HepG2 (cell line): ENCODE measurements around the gene STK4. TPM values are rescaled to one million over a fixed set of nuclear protein-coding genes. Genes with fewer than 3 reads are reported as not detected.

ENCODE experiments used
- ATAC-seq: fragments of 200-7000 bp; cut with Tn5 transposase; 3 replicates; pipeline ENCODE4 v1.9.1; 2020; ENCODE audit warnings: mild to moderate bottlenecking, moderate library complexity
- BruUV-seq: library from RNA; stranded (reverse); fragments of 400-500 nt; replicated peaks from 2 replicates; lab custom pipeline; 2021; lab: Mats Ljungman, UMichigan
- CTCF ChIA-PET: fragments of 300-600 bp; formaldehyde crosslinking; extraction: SDS; loops from one replicate; lab custom pipeline; 2021; ENCODE audit warnings: low total read pairs, inconsistent platforms, low intra/inter-chr PET ratio; lab: Yijun Ruan, JAX
- POLR2A ChIA-PET: fragments of 350-600 bp; sonication (Branson Sonifier 250); formaldehyde crosslinking; loops from one replicate; lab custom pipeline; 2020; ENCODE audit warnings: antibody characterized with exemption, inconsistent platforms; lab: Yijun Ruan, JAX
- DNase-seq: peaks from one replicate; pipeline ENCODE4 v3.0.0-alpha.2; 2015; ENCODE audit warnings: low spot score
- FAIRE-seq: peaks from 3 replicates; lab custom pipeline; 2011; peaks lifted over from hg19 to GRCh38; lab: Jason Lieb, UNC
- H2AFZ ChIP-seq: one replicate; pipeline ENCODE4 v1.6.1; 2011; ENCODE audit warnings: low read length, inconsistent platforms
- H3K27ac ChIP-seq: fragments of 300-600 bp; 3 replicates; pipeline ENCODE4 v1.8.0; 2011; ENCODE audit warnings: mixed run types, mild to moderate bottlenecking, mixed read lengths, low read length, inconsistent platforms; ENCODE audit not compliant: insufficient read depth; ENCODE audit errors: extremely low read length
- H3K27me3 ChIP-seq, 2 experiments: fragments of 200-600 bp in 1 of 2; 2 replicates in 1 of 2; 3 replicates in 1 of 2; pipeline versions ENCODE4 v1.6.0 to v1.8.0; 2011; ENCODE audit warnings: low read length in 2 of 2, mild to moderate bottlenecking in 2 of 2, moderate library complexity in 2 of 2, inconsistent platforms in 1 of 2; ENCODE audit not compliant: insufficient read depth in 2 of 2, control insufficient read depth in 1 of 2
- H3K36me3 ChIP-seq, 2 experiments: fragments of 200-600 bp in 1 of 2; replicated peaks in 1 of 2; 2 replicates in 1 of 2; 3 replicates in 1 of 2; pipeline versions ENCODE4 v1.5.1 to v1.8.0; 2011; ENCODE audit warnings: low read length in 2 of 2, inconsistent platforms in 1 of 2; ENCODE audit not compliant: insufficient read depth in 2 of 2, control insufficient read depth in 1 of 2
- H3K4me1 ChIP-seq: 2 replicates; pipeline ENCODE4 v1.5.1; 2012; ENCODE audit warnings: low read length, inconsistent platforms; ENCODE audit not compliant: insufficient read depth
- H3K4me2 ChIP-seq: 2 replicates; pipeline ENCODE4 v1.6.0; 2011; ENCODE audit warnings: low read depth, low read length, inconsistent platforms
- H3K4me3 ChIP-seq, 3 experiments: fragments of 200-600 bp in 1 of 3; sonication (generic), shearing (Covaris generic) in 1 of 3; replicated peaks in 1 of 3; 2 replicates each; pipeline ENCODE4 v1.5.1; 2011 to 2016; ENCODE audit warnings: low read length in 3 of 3, inconsistent platforms in 2 of 3, low read depth in 2 of 3, mild to moderate bottlenecking in 2 of 3, control low read depth in 1 of 3, mixed read lengths in 1 of 3; ENCODE audit not compliant: insufficient read depth in 1 of 3
- H3K79me2 ChIP-seq: one replicate; pipeline ENCODE4 v1.6.1; 2011; ENCODE audit warnings: low read length, inconsistent platforms; ENCODE audit not compliant: insufficient read depth
- H3K9ac ChIP-seq: 2 replicates; pipeline ENCODE4 v1.6.0; 2011; ENCODE audit warnings: mild to moderate bottlenecking, low read depth, low read length, inconsistent platforms; ENCODE audit not compliant: insufficient read depth
- H3K9me3 ChIP-seq: 2 replicates; pipeline ENCODE4 v1.5.1; 2012; ENCODE audit warnings: mild to moderate bottlenecking, low read length
- H4K20me1 ChIP-seq: 2 replicates; pipeline ENCODE4 v1.6.0; 2011; ENCODE audit warnings: inconsistent platforms, mild to moderate bottlenecking, low read length, moderate library complexity; ENCODE audit not compliant: insufficient read depth
- AHR ChIP-seq: IDR thresholded peaks from 2 replicates; pipeline ENCODE4 v1.6.1; 2018; ENCODE audit warnings: missing genetic modification reagents, missing compliant biosample characterization
- ELF3 ChIP-seq: IDR thresholded peaks from 2 replicates; pipeline ENCODE4 v1.6.1; 2016; ENCODE audit warnings: missing genetic modification reagents, missing compliant biosample characterization
- ESRRA ChIP-seq: sonication (generic); formaldehyde crosslinking; IDR thresholded peaks from 2 replicates; pipeline ENCODE4 v1.5.1; 2020; ENCODE audit warnings: mild to moderate bottlenecking, low read depth, missing genetic modification reagents
- HES4 ChIP-seq: sonication (generic); formaldehyde crosslinking; IDR thresholded peaks from 2 replicates; pipeline ENCODE4 v1.9.0; 2021; ENCODE audit warnings: mild to moderate bottlenecking, missing genetic modification reagents, borderline replicate concordance
- HNRNPH1 ChIP-seq: fragments of 200-400 bp; formaldehyde crosslinking; optimal IDR thresholded peaks from 2 replicates; pipeline ENCODE3; 2017; ENCODE audit warnings: mild to moderate bottlenecking, low read depth, low read length
- MAFG ChIP-seq: sonication (generic); formaldehyde crosslinking; IDR thresholded peaks from 2 replicates; pipeline ENCODE4 v1.5.1; 2020; ENCODE audit warnings: mild to moderate bottlenecking, missing genetic modification reagents
- MEF2D ChIP-seq: sonication (generic); formaldehyde crosslinking; IDR thresholded peaks from 2 replicates; pipeline ENCODE4 v1.5.1; 2020; ENCODE audit warnings: mild to moderate bottlenecking, missing genetic modification reagents
- NFATC3 ChIP-seq: sonication (generic); formaldehyde crosslinking; IDR thresholded peaks from 2 replicates; pipeline ENCODE4 v1.5.1; 2020; ENCODE audit warnings: mild to moderate bottlenecking, missing genetic modification reagents
- NFKB2 ChIP-seq: sonication (generic); formaldehyde crosslinking; IDR thresholded peaks from 2 replicates; pipeline ENCODE4 v1.4.0; 2020; ENCODE audit warnings: missing genetic modification reagents, borderline replicate concordance
- ZIK1 ChIP-seq: sonication (generic); formaldehyde crosslinking; IDR thresholded peaks from 2 replicates; pipeline ENCODE4 v1.5.0; 2020; ENCODE audit warnings: mild to moderate bottlenecking, low read depth, missing genetic modification reagents, borderline replicate concordance
- ZNF772 ChIP-seq: sonication (generic); formaldehyde crosslinking; IDR thresholded peaks from 2 replicates; pipeline ENCODE4 v1.5.0; 2020; ENCODE audit warnings: mild to moderate bottlenecking, missing genetic modification reagents
- WGBS: methylation state at CpG from one replicate; pipeline ENCODE4 v1.1.6; 2017; ENCODE audit warnings: low lambda C conversion rate; 5-methylcytosine and 5-hydroxymethylcytosine counted together
- in situ Hi-C: cut with HindIII; loops from 2 replicates; pipeline ENCODE4 v1.10.0; 2017; ENCODE audit warnings: low pct_unique_long_range_greater_than_20kb; ENCODE audit not compliant: extremely low pct_ligation_motif_present
- intact Hi-C: fragments of 100-400 bp; cut with micrococcal nuclease; formaldehyde crosslinking; loops from one replicate; pipeline ENCODE4 v1.10.0; 2022; ENCODE audit not compliant: unreplicated experiment
- polyA plus RNA-seq, 8 experiments: library from polyadenylated mRNA; depleted of rRNA in 3 of 8; stranded (reverse) in 7 of 8; unstranded in 1 of 8; fragments of >200 nt; fragmentation: Illumina TruSeq in 4 of 8; extraction: Trizol in 4 of 8; gene quantifications; 2 replicates each; pipeline versions ENCODE4 v1.2.1 to v1.2.3, GENCODE V29; 2011 to 2016; ENCODE audit warnings: low read depth in 4 of 8, missing spikeins in 1 of 8, mixed read lengths in 1 of 8; ENCODE audit not compliant: insufficient read depth in 1 of 8
- total RNA-seq, 5 experiments: library from RNA; depleted of rRNA; stranded (reverse); fragments of >200 nt; fragmentation: Illumina TruSeq; extraction: Trizol; gene quantifications; 2 replicates each; pipeline ENCODE4 v1.2.3, GENCODE V29; 2016; ENCODE audit warnings: low read depth in 1 of 5
- TF ChIP-seq, protein P1 (sequence below): sonication (generic); formaldehyde crosslinking; IDR thresholded peaks from 2 replicates; pipeline ENCODE4 v1.4.0; 2020; ENCODE audit warnings: missing genetic modification reagents
- TF ChIP-seq, protein P2 (sequence below): sonication (generic); formaldehyde crosslinking; IDR thresholded peaks from 2 replicates; pipeline ENCODE4 v1.4.0; 2020; ENCODE audit warnings: low read depth, mild to moderate bottlenecking, missing genetic modification reagents

STK4 gene
- total and polyA plus RNA-seq, 2 of the 13 experiments (the other 11 are each of a cell fraction or from before 2014, with no cell fraction given), result 25.6 to 38.3 TPM

DNA sequence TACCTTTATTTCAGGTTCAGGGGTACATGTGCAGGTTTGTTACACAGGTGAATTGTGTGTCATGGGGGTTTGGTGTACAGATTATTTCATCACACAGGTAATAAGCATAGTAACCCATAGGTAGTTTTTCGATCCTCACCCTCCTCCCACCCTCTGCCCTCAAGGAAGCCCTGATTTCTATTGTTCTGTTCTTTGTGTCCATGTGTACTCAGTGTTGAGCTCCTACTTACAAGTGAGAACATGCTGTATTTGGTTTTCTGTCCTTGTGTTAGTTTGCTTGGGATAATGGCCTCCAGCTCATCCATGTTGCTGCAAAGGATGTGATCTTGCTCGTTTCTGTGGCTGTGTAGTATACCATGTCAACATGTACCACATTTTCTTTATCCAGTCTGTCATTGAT is 66.0 kb downstream of the STK4 start:
- ChIA-PET CTCF (no interaction called here), POLR2A (no interaction called here)
- in situ Hi-C loops (no loop called here), intact Hi-C loops (no loop called here)
- Histone ChIP-seq H3K27ac (no peak overlapping the region), H3K27me3 (no peaks in the 10 kb centered on the region), H3K36me3 (peaks cover 5 to 54% of the 10 kb centered on the region in 2 experiments), H3K9ac (no peak overlapping the region), H4K20me1 (no peaks in the 10 kb centered on the region), H3K79me2 (peaks cover 2% of the 10 kb centered on the region), H3K9me3 (no peaks in the 10 kb centered on the region), H3K4me1 (no peaks in the 10 kb centered on the region), H2AFZ (no peak overlapping the region), H3K4me3 (no peak overlapping the region), H3K4me2 (no peak overlapping the region)
- TF ChIP-seq, protein P1, sequence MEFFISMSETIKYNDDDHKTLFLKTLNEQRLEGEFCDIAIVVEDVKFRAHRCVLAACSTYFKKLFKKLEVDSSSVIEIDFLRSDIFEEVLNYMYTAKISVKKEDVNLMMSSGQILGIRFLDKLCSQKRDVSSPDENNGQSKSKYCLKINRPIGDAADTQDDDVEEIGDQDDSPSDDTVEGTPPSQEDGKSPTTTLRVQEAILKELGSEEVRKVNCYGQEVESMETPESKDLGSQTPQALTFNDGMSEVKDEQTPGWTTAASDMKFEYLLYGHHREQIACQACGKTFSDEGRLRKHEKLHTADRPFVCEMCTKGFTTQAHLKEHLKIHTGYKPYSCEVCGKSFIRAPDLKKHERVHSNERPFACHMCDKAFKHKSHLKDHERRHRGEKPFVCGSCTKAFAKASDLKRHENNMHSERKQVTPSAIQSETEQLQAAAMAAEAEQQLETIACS (CRISPR knock-in tag), result no peak
- TF ChIP-seq, protein P2, sequence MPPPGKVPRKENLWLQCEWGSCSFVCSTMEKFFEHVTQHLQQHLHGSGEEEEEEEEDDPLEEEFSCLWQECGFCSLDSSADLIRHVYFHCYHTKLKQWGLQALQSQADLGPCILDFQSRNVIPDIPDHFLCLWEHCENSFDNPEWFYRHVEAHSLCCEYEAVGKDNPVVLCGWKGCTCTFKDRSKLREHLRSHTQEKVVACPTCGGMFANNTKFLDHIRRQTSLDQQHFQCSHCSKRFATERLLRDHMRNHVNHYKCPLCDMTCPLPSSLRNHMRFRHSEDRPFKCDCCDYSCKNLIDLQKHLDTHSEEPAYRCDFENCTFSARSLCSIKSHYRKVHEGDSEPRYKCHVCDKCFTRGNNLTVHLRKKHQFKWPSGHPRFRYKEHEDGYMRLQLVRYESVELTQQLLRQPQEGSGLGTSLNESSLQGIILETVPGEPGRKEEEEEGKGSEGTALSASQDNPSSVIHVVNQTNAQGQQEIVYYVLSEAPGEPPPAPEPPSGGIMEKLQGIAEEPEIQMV, result no peak
- TF ChIP-seq HES4 (CRISPR knock-in tag) (no peak), ZNF772 (CRISPR knock-in tag) (no peak), MAFG (CRISPR knock-in tag) (no peak), ELF3 (CRISPR knock-in tag) (no peak), HNRNPH1 (no peak), MEF2D (no peak), NFATC3 (CRISPR knock-in tag) (no peak), NFKB2 (no peak), ESRRA (CRISPR knock-in tag) (no peak), ZIK1 (CRISPR knock-in tag) (no peak), AHR (CRISPR knock-in tag) (no peak)
- ATAC-seq (no peak), DNase-seq (no peak), FAIRE-seq (no peak)
- 92% methylated on average over 2 of the region's 2 CpGs for WGBS
- no TSS peak for BruUV-seq
